Right cardiac atrium (tissue), 5 donors: Measurements from ENCODE around the gene SH3GLB2. TPM values are rescaled to one million over a fixed set of nuclear protein-coding genes. Genes with fewer than 3 reads are reported as not detected.
"Not testable (repeated sequence)": the region's sequence is repeated elsewhere in the genome, so short reads cannot be mapped to it uniquely, and the experiment has no call there.

Experiments used
- ATAC-seq, 2 donors: fragments of 200-7000 bp; cut with Tn5 transposase; one replicate each; pipeline versions ENCODE4 v1.8.0 to v1.9.1; 2020; ENCODE audit warnings: moderate library complexity in 2 of 2, mild to moderate bottlenecking in 1 of 2
- DNase-seq, 3 donors: peaks; one replicate each; pipeline ENCODE4 v3.0.0-alpha.2; 2020
- H3K27ac ChIP-seq: one replicate; pipeline ENCODE4 v1.5.1; 2013; ENCODE audit warnings: mild to moderate bottlenecking, low read length, control low read depth, moderate library complexity
- H3K27me3 ChIP-seq: one replicate; pipeline ENCODE4 v1.6.1; 2013; ENCODE audit not compliant: control insufficient read depth, insufficient read depth
- H3K4me1 ChIP-seq: one replicate; pipeline ENCODE4 v1.6.1; 2013; ENCODE audit warnings: low read length; ENCODE audit not compliant: control insufficient read depth, insufficient read depth
- H3K4me3 ChIP-seq: one replicate; pipeline ENCODE4 v1.5.1; 2013; ENCODE audit warnings: low read length, control low read depth
- H3K9me3 ChIP-seq: one replicate; pipeline ENCODE4 v1.6.1; 2013; ENCODE audit warnings: low read length; ENCODE audit not compliant: control insufficient read depth
- WGBS: extraction: QIAGEN DNeasy Blood & Tissue Kit; methylation state at CpG from one replicate; pipeline ENCODE4 v1.1.7; 2013; 5-methylcytosine and 5-hydroxymethylcytosine counted together
- intact Hi-C, 4 donors: fragments of 100-400 bp; cut with DNase I; formaldehyde crosslinking; loops; one replicate each; pipeline versions ENCODE4 v1.11.0 to v1.14.0; 2022 to 2023
- polyA plus RNA-seq: library from polyadenylated mRNA; stranded (reverse); fragments of 200-250 nt; gene quantifications from one replicate; pipeline ENCODE4 v1.2.3, GENCODE V29; 2013
- total RNA-seq, 4 donors: library from RNA; stranded (reverse); fragmentation: NEBNext Ultra II Directional; extraction: Animal tissue kit (Norgen Biotek cat#: 25700); gene quantifications; one replicate each; pipeline ENCODE4 v1.2.1, GENCODE V29; 2021
- donor health status: healthy with polysubstance abuse.
- donor health status: DM: no; HTN: yes; CAD: no.
- donor health status: DM: no; HTN: no; CAD: no.
- donor health status: DM: no; HTN: yes; CAD: no; lungs with severe emphysema.
- donor health status: DM: yes; HTN: yes; CAD: no.

SH3GLB2 gene
- total and polyA plus RNA-seq, 5 donors: 36.1 to 47.4 (median 42.6) TPM

GRCh38 chr9:129007766-129008468 is 20.2 kb downstream of the SH3GLB2 start:
- intact Hi-C loops: no loop called here
- no peaks in the 10 kb centered on the region for H3K9me3 ChIP-seq
- ATAC-seq: no peak
- no peak overlapping the region for H3K4me3 ChIP-seq
- no peak overlapping the region for H3K27ac ChIP-seq
- no peaks in the 10 kb centered on the region for H3K4me1 ChIP-seq
- no peaks in the 10 kb centered on the region for H3K27me3 ChIP-seq
- 77% methylated on average over 18 of the region's 18 CpGs for WGBS
- DNase-seq: no peak

DNA sequence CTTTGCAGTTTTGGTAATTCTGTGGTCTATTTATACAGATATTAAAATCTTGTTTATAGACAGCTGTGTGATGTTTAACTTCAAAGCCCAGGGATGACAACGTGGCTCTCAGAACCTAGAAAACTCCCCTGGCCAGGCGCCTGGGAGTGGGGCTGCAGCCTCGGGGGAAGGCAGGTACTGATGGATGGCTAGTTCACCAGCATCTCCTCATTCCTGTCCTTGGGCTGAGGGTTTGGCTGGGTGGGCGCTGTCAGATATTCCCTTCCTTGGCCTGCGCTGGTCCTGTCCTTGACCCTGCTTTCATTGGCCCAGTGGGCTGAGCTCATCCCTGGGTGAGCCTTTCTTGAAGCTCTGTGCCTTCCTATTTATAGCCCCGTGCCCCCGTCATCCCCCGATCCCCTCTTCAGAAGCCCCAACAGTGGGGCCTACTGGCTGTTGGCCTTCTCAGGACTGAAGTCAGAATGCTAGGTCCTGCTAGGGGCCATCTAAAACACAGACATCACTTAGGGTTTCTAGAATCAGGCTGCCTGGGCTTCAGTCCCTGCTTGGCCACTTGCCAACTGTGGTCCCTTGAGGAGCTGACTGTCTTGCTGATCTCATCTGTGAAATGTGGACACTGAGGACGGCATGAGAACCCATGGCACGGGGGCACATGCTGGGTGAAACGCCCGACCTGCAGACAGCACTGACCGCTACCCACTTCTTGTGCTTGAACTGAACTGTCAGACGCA is 20.9 kb downstream of the SH3GLB2 start:
- intact Hi-C loops: no loop called here
- Histone ChIP-seq H3K4me1 (no peaks in the 10 kb centered on the region), H3K27ac (no peak overlapping the region), H3K9me3 (no peaks in the 10 kb centered on the region), H3K27me3 (no peaks in the 10 kb centered on the region), H3K4me3 (no peak overlapping the region)
- DNase-seq (peak; percentile 64 to 81 (median 81)), ATAC-seq (no peak)
- WGBS: 67% methylated on average over 14 of the region's 14 CpGs

- intact Hi-C loops: no loop called here
- H3K27ac ChIP-seq: peak overlapping the region; percentile 40
- 54% methylated on average over 21 of the region's 21 CpGs for WGBS
- no peak overlapping the region for H3K4me3 ChIP-seq
- peak; percentile 69 to 84 (median 81) for DNase-seq
- H3K27me3 ChIP-seq: no peaks in the 10 kb centered on the region
- ATAC-seq: peak; percentile 79 to 80
- no peaks in the 10 kb centered on the region for H3K4me1 ChIP-seq
- no peaks in the 10 kb centered on the region for H3K9me3 ChIP-seq
These were observed 21.6 kb downstream of the SH3GLB2 start for GRCh38 chr9:129006328-129007034.

GRCh38 chr9:129005336-129005997 is 22.7 kb downstream of the SH3GLB2 start:
- H3K27me3 ChIP-seq: no peaks in the 10 kb centered on the region
- no peaks in the 10 kb centered on the region for H3K9me3 ChIP-seq
- intact Hi-C loops: no loop called here
- no peak overlapping the region for H3K4me3 ChIP-seq
- H3K4me1 ChIP-seq: no peaks in the 10 kb centered on the region
- DNase-seq (no peak), ATAC-seq (no peak)
- no peak overlapping the region for H3K27ac ChIP-seq
- 82% methylated on average over 10 of the region's 10 CpGs for WGBS

- H3K4me3 ChIP-seq, DNase-seq, intact Hi-C loops, ATAC-seq, H3K9me3 ChIP-seq, H3K27ac ChIP-seq, H3K4me1 ChIP-seq, H3K27me3 ChIP-seq: not testable (repeated sequence)
- 93% methylated on average over 6 of the region's 6 CpGs for WGBS
These were observed 24.0 kb downstream of the SH3GLB2 start for GRCh38 chr9:129004173-129004572.

GRCh38 chr9:129002992-129003391 is 25.1 kb downstream of the SH3GLB2 start:
- 96% methylated on average over 9 of the region's 9 CpGs for WGBS

DNA sequence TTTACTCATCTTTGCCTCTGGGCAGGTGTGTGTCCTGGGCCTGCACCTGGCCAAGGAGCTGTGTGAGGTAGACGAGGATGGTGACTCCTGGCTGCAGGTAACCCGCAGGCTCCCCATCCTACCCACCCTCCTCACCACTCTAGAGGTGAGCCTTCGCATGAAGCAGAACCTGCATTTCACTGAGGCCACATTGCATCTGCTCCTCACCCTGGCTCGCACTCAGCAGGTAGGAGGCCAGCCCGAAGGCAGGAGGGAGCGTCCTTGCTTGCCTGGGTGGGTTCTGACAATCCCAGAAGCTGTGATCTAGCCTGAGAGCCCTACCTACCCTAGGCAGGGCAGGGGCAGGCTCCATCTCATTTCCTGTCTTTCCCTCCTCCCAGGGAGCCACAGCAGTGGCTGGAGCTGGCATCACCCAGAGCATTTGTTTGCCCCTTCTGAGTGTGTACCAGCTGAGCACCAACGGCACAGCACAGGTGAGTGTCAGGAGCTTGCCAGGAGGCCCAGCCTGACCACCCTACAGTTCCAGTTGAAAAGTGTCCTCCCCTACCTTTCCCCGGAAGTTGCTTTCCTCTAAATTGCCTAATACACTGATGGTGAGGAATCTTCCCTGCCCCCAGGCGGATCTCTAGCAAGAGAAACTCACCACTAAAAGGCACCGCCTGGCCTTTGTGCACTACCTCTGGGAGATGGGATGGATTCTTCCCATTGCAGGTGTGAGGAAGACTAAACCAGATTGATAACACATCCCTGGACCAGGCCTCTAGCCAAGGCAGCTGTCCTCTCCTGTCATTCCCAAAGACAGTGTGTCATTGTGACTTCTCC is 26.4 kb downstream of the SH3GLB2 start:
- WGBS: 96% methylated on average over 10 of the region's 10 CpGs
- H3K9me3 ChIP-seq: no peaks in the 10 kb centered on the region
- no peaks in the 10 kb centered on the region for H3K27me3 ChIP-seq
- intact Hi-C loops: no loop called here
- ATAC-seq (no peak), DNase-seq (no peak)
- no peak overlapping the region for H3K4me3 ChIP-seq
- no peak overlapping the region for H3K27ac ChIP-seq
- H3K4me1 ChIP-seq: no peaks in the 10 kb centered on the region

More at GRCh38 chr9:129002992-129003391, 25.1 kb downstream of the SH3GLB2 start:
- no peak for ATAC-seq
- Histone ChIP-seq H3K4me1 (no peaks in the 10 kb centered on the region), H3K4me3 (no peak overlapping the region), H3K27me3 (no peaks in the 10 kb centered on the region), H3K9me3 (no peaks in the 10 kb centered on the region), H3K27ac (no peak overlapping the region)
- DNase-seq: no peak
- intact Hi-C loops: no loop called here

DNA sequence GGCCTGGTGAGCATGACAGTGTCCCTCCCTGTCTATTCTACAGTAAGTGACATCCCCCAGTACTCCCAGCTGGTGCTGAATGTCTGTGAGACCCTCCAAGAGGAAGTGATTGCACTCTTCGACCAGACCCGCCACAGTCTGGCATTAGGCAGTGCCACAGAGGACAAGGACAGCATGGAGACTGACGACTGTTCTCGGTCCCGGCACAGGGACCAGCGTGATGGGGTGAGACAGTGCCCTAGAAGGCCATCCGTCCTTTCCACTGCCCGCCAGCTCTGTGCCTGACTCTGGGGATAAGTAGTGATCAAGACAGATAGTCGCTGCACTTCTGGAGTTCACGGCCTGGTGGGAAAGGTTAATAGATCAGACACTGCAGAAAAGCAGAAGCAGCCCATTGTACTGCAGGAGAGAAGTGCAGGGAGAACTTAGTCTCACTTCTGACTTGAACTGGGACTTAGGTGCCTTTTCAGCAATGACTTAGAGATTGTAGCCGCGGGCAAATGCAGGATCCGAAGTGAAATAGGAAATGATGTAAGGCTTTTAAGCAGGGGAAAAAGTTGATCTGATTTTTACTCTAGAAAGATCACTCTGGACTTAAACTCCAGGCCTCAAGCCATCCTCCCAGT is 28.4 kb downstream of the SH3GLB2 start:
- no peaks in the 10 kb centered on the region for H3K4me1 ChIP-seq
- H3K27ac ChIP-seq: no peak overlapping the region
- no peaks in the 10 kb centered on the region for H3K9me3 ChIP-seq
- WGBS: 80% methylated on average over 13 of the region's 13 CpGs
- H3K4me3 ChIP-seq: no peak overlapping the region
- ATAC-seq (no peak), DNase-seq (no peak)
- no peaks in the 10 kb centered on the region for H3K27me3 ChIP-seq
- intact Hi-C loops: no loop called here

DNA sequence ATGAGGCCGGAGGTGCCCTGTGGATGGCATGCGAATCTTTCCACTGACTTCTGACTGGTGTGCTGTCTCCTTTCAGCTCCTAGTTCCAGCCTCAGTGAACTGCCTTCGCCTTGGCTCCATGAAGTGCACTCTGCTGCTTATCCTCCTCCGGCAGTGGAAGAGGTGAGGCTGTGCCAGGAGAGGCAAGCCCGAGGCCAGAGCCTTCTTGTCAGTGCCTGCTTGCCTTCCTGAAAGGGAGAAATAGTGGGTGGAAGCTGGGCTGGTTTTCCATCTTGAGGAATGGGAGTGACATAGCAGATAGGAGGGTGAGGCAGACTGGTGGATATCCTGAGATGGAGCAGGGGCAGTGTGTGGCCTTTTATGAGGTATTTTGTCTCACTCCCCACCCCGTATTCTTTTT is 29.7 kb downstream of the SH3GLB2 start:
- DNase-seq: no peak
- Histone ChIP-seq H3K4me3 (no peak overlapping the region), H3K27ac (no peak overlapping the region), H3K4me1 (no peaks in the 10 kb centered on the region), H3K9me3 (no peaks in the 10 kb centered on the region), H3K27me3 (no peaks in the 10 kb centered on the region)
- intact Hi-C loops: no loop called here
- no peak for ATAC-seq
- 91% methylated on average over 6 of the region's 6 CpGs for WGBS

DNA sequence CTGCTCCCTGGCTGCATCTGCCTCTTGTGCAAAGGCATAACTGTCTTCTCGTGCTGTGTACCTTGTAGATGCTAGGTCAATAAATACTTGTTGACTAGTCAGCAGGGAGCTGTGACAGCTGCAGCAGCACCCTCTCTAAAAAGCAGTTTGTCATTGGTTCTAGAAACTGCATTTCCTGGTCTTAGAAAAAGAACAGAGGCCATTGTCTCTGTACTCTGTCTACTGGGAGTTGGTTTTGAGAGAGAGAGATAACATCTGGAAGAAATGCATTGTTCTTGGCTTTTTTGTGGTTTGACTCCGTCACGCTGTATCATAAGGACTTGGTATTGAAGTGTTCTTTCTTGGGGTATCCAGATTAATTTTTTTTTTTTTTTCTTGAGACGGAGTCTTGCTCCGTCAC is 32.3 kb downstream of the SH3GLB2 start:
- H3K27me3 ChIP-seq: no peaks in the 10 kb centered on the region
- H3K4me3 ChIP-seq: no peak overlapping the region
- H3K27ac ChIP-seq: peak overlapping the region; percentile 42
- intact Hi-C loops: no loop called here
- ATAC-seq: no peak
- H3K4me1 ChIP-seq: no peaks in the 10 kb centered on the region
- no peak for DNase-seq
- H3K9me3 ChIP-seq: no peaks in the 10 kb centered on the region
- WGBS: 65% methylated on average over 5 of the region's 5 CpGs
